Mesendoderm (in vitro differentiated cells): Measurements from ENCODE around the gene KLHL35.

Experiments
- DNase-seq: peaks from one replicate; pipeline ENCODE4 v3.0.0; 2013
- H2AK5ac ChIP-seq: 2 replicates; pipeline ENCODE4 v1.6.1; 2013; ENCODE audit warnings: low read length, inconsistent platforms
- H2BK120ac ChIP-seq: 2 replicates; pipeline ENCODE4 v1.6.1; 2013; ENCODE audit warnings: low read depth, mild to moderate bottlenecking, low read length, moderate library complexity, mixed read lengths
- H2BK15ac ChIP-seq: replicated peaks from 2 replicates; pipeline ENCODE4 v1.6.1; 2013; ENCODE audit warnings: low read depth, mild to moderate bottlenecking, moderate library complexity
- H2BK5ac ChIP-seq: 2 replicates; pipeline ENCODE4 v1.6.1; 2013; ENCODE audit warnings: low read length, inconsistent platforms
- H3K18ac ChIP-seq: 2 replicates; pipeline ENCODE4 v1.6.1; 2013; ENCODE audit warnings: mild to moderate bottlenecking, low read length, mixed read lengths
- H3K23ac ChIP-seq: one replicate; pipeline ENCODE4 v1.6.1; 2013; ENCODE audit warnings: low read length
- H3K27ac ChIP-seq: 2 replicates; pipeline ENCODE4 v1.5.1; 2013; ENCODE audit warnings: low read depth, mild to moderate bottlenecking, inconsistent platforms, low read length, moderate library complexity
- H3K27me3 ChIP-seq: 2 replicates; pipeline ENCODE4 v1.6.1; 2013; ENCODE audit warnings: low read length, control low read depth, mild to moderate bottlenecking, inconsistent platforms; ENCODE audit not compliant: insufficient read depth, poor library complexity
- H3K36me3 ChIP-seq: 2 replicates; pipeline ENCODE4 v1.6.1; 2013; ENCODE audit warnings: low read length, inconsistent platforms; ENCODE audit not compliant: control insufficient read depth, insufficient read depth
- H3K4ac ChIP-seq: one replicate; pipeline ENCODE4 v1.6.1; 2013; ENCODE audit warnings: low read depth, mild to moderate bottlenecking, low read length, moderate library complexity
- H3K4me1 ChIP-seq: 2 replicates; pipeline ENCODE4 v1.6.1; 2013; ENCODE audit warnings: low read depth, low read length, inconsistent platforms; ENCODE audit not compliant: control insufficient read depth
- H3K4me2 ChIP-seq: 2 replicates; pipeline ENCODE4 v1.6.1; 2013; ENCODE audit warnings: low read length
- H3K4me3 ChIP-seq: 2 replicates; pipeline ENCODE4 v1.5.1; 2013; ENCODE audit warnings: mild to moderate bottlenecking, low read length
- H3K56ac ChIP-seq: one replicate; pipeline ENCODE4 v1.6.1; 2013; ENCODE audit warnings: low read length
- H3K79me1 ChIP-seq: 2 replicates; pipeline ENCODE4 v1.6.1; 2013; ENCODE audit warnings: low read length, inconsistent platforms
- H3K79me2 ChIP-seq: 2 replicates; pipeline ENCODE4 v1.6.1; 2013; ENCODE audit warnings: mild to moderate bottlenecking, low read length; ENCODE audit not compliant: control insufficient read depth, insufficient read depth
- H3K9ac ChIP-seq: 2 replicates; pipeline ENCODE4 v1.6.1; 2013; ENCODE audit warnings: low read length, inconsistent platforms
- H4K5ac ChIP-seq: one replicate; pipeline ENCODE4 v1.6.1; 2013; ENCODE audit warnings: low read length
- H4K8ac ChIP-seq: one replicate; pipeline ENCODE4 v1.6.1; 2013; ENCODE audit warnings: low read depth, mild to moderate bottlenecking, control low read depth, low read length, moderate library complexity
- WGBS: extraction: QIAGEN DNeasy Blood & Tissue Kit; methylation state at CpG from one replicate; pipeline ENCODE4 v1.1.7; 2013; ENCODE audit warnings: low lambda C conversion rate, missing lambda C conversion rate; ENCODE audit not compliant: insufficient coverage; ENCODE audit errors: extremely low coverage; 5-methylcytosine and 5-hydroxymethylcytosine counted together

Gene KLHL35

DNA sequence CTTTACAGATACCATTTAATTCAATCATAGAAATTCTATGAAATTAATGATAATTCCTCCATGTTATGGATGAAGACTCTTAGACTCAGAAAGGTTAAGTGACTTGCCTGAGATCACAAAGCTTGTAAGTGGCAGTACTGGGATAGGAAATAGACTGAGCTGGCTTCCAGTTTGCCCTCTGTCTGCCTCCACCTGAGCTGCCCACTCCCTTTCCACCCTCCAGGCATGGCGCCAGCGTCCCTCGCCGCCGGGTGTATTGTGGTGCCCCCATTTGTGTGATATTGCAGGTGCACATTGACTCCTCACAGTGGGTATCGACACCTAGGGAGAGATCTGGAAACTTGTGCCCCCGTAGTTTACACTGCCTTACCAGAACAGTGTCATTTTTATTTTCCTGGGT lies 43.1 kb downstream of the KLHL35 start:
- Histone ChIP-seq H3K79me1 (no peaks in the 10 kb centered on the region), H3K79me2 (no peaks in the 10 kb centered on the region), H3K4me2 (no peak overlapping the region), H3K4me1 (peaks cover 8% of the 10 kb centered on the region), H2BK5ac (no peak overlapping the region), H4K8ac (no peak overlapping the region), H3K9ac (no peak overlapping the region), H2BK15ac (no peak overlapping the region), H3K23ac (no peak overlapping the region), H3K36me3 (no peaks in the 10 kb centered on the region), H4K5ac (no peak overlapping the region), H3K27ac (no peak overlapping the region), H2AK5ac (no peak overlapping the region), H3K4ac (no peak overlapping the region), H3K27me3 (no peaks in the 10 kb centered on the region), H3K18ac (no peak overlapping the region), H3K56ac (no peak overlapping the region), H2BK120ac (no peak overlapping the region), H3K4me3 (no peak overlapping the region)
- whole genome bisulfite sequencing: no CpG with 5 or more reads among the region's 7 CpGs
- no peak for DNase-seq

DNA sequence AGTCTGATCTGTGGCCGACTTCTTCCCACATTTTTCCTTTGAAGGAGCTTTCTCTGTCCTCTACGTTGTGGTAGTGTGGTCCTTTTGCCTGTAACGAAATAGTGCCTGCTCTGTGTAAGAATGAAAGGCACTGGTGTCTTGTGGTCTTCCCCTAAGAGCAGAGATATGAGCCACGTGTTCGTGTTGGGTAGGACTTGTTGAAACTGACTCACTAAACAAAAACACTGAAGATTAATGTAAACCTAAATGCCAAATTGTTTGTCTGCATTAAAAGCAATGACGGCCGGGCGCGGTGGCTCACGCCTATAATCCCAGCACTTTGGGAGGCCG lies 43.8 kb downstream of the KLHL35 start:
- Histone ChIP-seq H3K18ac (no peak overlapping the region), H3K4me1 (peaks cover 7% of the 10 kb centered on the region), H3K27me3 (no peaks in the 10 kb centered on the region), H3K36me3 (no peaks in the 10 kb centered on the region), H3K56ac (peak overlapping the region; percentile 54), H2AK5ac (no peak overlapping the region), H3K79me1 (no peaks in the 10 kb centered on the region), H2BK15ac (no peak overlapping the region), H3K4me2 (no peak overlapping the region), H3K9ac (no peak overlapping the region), H3K27ac (no peak overlapping the region), H4K5ac (no peak overlapping the region), H2BK5ac (no peak overlapping the region), H3K23ac (no peak overlapping the region), H3K79me2 (no peaks in the 10 kb centered on the region), H2BK120ac (no peak overlapping the region), H3K4ac (no peak overlapping the region), H4K8ac (no peak overlapping the region), H3K4me3 (no peak overlapping the region)
- WGBS: no CpG with 5 or more reads among the region's 11 CpGs
- no peak for DNase-seq

DNA sequence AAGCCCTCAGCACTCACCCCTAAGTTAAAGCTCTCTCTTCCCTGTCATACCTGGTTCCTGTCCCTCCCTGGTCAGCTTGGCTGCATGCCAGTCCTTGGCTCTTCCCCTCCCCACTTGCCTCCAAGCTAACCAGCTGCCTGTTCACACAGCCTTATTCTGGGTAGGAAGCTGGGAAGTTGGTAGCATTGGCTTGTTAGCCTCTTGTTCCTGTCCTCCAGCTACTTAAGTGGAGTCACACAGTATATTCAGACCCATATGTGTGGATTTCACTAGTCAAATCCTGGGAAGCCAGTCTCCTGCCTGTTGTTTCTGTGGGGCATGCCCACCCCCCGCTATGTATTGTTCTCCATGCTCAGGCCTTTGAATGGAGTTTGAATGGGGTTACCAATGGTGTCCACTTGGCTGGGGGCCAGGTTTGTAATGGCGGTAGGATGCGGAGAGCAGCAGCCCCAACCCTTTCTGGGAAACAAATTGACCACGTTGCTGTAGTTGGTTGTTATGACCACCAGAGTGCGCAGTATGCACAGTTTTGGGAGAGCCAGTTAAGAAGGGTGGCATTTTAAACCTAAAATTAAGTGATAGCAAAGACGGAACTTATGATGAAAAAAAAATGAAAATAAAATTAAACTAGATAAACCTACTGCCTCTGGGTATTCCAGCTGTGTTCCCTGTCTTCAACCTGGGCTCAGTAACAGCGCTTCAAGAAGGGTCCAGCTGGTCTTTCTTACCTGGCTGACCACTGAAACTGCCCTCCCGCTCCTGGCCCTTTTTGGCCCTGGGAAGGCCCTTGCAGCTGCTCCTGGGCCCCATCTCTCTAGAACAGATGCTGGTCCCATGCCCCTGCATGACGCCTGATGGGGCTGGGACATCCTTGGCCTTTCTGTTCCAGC lies 44.4 kb downstream of the KLHL35 start:
- Histone ChIP-seq H2BK5ac (peak overlapping the region; percentile 68), H3K79me2 (no peaks in the 10 kb centered on the region), H3K36me3 (no peaks in the 10 kb centered on the region), H3K4me1 (peaks cover 5% of the 10 kb centered on the region), H3K4me3 (no peak overlapping the region), H3K27ac (no peak overlapping the region), H3K56ac (peak overlapping the region; percentile 75), H3K4ac (peak overlapping the region; percentile 40), H2BK120ac (no peak overlapping the region), H4K5ac (no peak overlapping the region), H3K23ac (no peak overlapping the region), H3K18ac (no peak overlapping the region), H4K8ac (no peak overlapping the region), H2BK15ac (no peak overlapping the region), H3K79me1 (no peaks in the 10 kb centered on the region), H2AK5ac (no peak overlapping the region), H3K9ac (no peak overlapping the region), H3K4me2 (no peak overlapping the region), H3K27me3 (no peaks in the 10 kb centered on the region)
- no CpG with 5 or more reads among the region's 9 CpGs for WGBS
- DNase-seq: peak; percentile 90

DNA sequence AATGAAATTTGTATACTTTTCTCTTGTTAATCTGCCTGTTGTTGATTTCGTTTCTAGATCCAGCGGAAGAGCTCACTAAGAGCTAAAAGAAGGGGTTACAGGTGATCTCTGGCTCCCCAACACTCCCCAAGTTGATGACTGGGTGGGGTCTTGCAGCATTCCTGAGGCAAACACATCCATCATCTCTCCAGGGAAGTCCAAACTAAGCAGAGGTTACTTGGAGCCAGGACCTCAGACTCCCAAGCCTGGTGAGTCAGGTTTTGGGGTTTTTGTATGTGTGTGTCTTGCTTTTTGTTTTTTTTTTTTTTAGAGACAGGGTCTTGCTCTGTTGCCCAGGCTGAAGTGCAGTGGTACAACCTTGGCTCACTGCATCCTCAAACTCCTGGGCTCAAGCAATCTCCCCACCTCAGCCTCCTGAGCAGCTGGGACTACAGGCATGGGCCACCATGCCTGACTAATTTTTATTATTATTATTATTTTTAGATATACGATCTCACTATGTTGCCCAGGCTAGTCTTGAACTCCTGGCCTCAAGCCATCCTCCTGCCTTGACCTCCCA lies 45.2 kb downstream of the KLHL35 start:
- H2AK5ac ChIP-seq: peak overlapping the region; percentile 89
- no peak for DNase-seq
- H3K36me3 ChIP-seq: no peaks in the 10 kb centered on the region
- no peak overlapping the region for H3K4me3 ChIP-seq
- no peak overlapping the region for H2BK15ac ChIP-seq
- H3K56ac ChIP-seq: peak overlapping the region; percentile 67
- H2BK120ac ChIP-seq: peak overlapping the region; percentile 56
- H3K79me1 ChIP-seq: no peaks in the 10 kb centered on the region
- no peak overlapping the region for H3K4ac ChIP-seq
- H3K27ac ChIP-seq: no peak overlapping the region
- no peaks in the 10 kb centered on the region for H3K79me2 ChIP-seq
- WGBS: no CpG with 5 or more reads among the region's 3 CpGs
- peaks cover 5% of the 10 kb centered on the region for H3K4me1 ChIP-seq
- no peaks in the 10 kb centered on the region for H3K27me3 ChIP-seq
- no peak overlapping the region for H3K4me2 ChIP-seq
- H3K9ac ChIP-seq: no peak overlapping the region
- peak overlapping the region; percentile 86 for H2BK5ac ChIP-seq
- no peak overlapping the region for H3K23ac ChIP-seq
- H3K18ac ChIP-seq: no peak overlapping the region
- H4K5ac ChIP-seq: no peak overlapping the region
- H4K8ac ChIP-seq: peak overlapping the region; percentile 88

DNA sequence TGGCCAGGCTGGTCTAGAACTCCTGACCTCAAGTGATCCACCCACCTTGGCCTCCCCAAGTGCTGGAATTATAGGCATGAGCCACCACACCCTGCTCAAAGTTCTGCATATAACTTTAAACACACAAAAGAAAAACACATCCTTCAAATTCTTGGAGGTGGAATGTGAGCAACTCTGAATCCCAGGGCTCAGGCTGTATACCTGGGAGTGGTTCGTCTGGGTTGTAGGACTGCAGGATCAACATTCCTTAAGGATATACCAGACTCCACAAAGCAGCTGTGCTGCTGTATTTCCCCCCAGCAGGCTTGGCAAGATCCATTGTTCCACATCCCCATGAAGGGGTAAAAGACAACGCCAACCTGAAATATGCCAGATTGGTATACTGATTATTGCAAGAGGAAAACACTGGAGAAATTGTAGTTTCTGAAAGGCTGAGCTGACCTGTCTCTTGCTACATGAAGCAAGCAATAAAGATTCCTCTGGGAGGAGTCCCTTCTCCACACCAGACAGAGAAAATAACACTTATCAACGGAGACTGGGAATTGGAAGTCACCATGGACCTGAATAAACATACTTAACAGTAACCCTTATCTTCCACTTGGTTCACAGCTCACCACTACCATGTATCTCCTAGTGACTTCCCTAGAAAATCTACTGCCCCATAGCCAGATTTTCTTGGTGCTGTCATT lies 45.9 kb downstream of the KLHL35 start:
- H4K8ac ChIP-seq: no peak overlapping the region
- no peaks in the 10 kb centered on the region for H3K79me1 ChIP-seq
- peak overlapping the region; percentile 35 for H3K18ac ChIP-seq
- H3K79me2 ChIP-seq: no peaks in the 10 kb centered on the region
- H2BK120ac ChIP-seq: peak overlapping the region; percentile 32
- H2BK15ac ChIP-seq: peak overlapping the region; percentile 65
- H3K27me3 ChIP-seq: no peaks in the 10 kb centered on the region
- peak overlapping the region; percentile 26 for H3K9ac ChIP-seq
- no peaks in the 10 kb centered on the region for H3K36me3 ChIP-seq
- WGBS: no CpG with 5 or more reads among the region's 3 CpGs
- H3K4me3 ChIP-seq: no peak overlapping the region
- H3K56ac ChIP-seq: peak overlapping the region; percentile 68
- H4K5ac ChIP-seq: no peak overlapping the region
- H3K27ac ChIP-seq: peak overlapping the region; percentile 89
- peak; percentile 94 for DNase-seq
- H3K4me2 ChIP-seq: no peak overlapping the region
- H3K4me1 ChIP-seq: peaks cover 5% of the 10 kb centered on the region
- H2BK5ac ChIP-seq: peak overlapping the region; percentile 84
- H2AK5ac ChIP-seq: no peak overlapping the region
- H3K23ac ChIP-seq: no peak overlapping the region
- no peak overlapping the region for H3K4ac ChIP-seq
